PC-3 (cell line): ENCODE results near the gene RGS10.

Experiments
- CTCF ChIP-seq: fragments of 300-600 bp; sonication (generic); conservative IDR thresholded peaks from 2 replicates; pipeline ENCODE4 v1.5.1; 2017; ENCODE audit warnings: antibody characterized with exemption, low read depth, mild to moderate bottlenecking, low read length
- EZH2 ChIP-seq: fragments of 300-600 bp; sonication (generic); IDR thresholded peaks from one replicate; pipeline ENCODE4 v1.6.1; 2017; ENCODE audit warnings: antibody characterized with exemption, mild to moderate bottlenecking, low read length; ENCODE audit not compliant: unreplicated experiment

- no peak for TF ChIP-seq EZH2
- TF ChIP-seq CTCF, result no peak
Observed at GRCh38 chr10:119537953-119538630, 4.4 kb downstream of the RGS10 start.
